Central memory CD8-positive, alpha-beta T cell (primary cell): ENCODE measurements around the gene TNS1.
A peak's percentile ranks its signal among the peaks of the same experiment; 100 is the strongest.

ENCODE experiments used
- ATAC-seq: fragments of 150-1000 bp; cut with Tn5 transposase; replicated peaks from 2 replicates; pipeline ENCODE4 v1.10.0; 2022; ENCODE audit warnings: mild to moderate bottlenecking, moderate FRiP score, moderate number of reproducible peaks; ENCODE audit not compliant: poor library complexity, severe bottlenecking; ENCODE audit errors: extremely low read depth
- DNase-seq, 2 donors: peaks; one replicate each; pipeline ENCODE4 v3.0.0; 2021; ENCODE audit warnings: low spot score in 2 of 2
- H3K27ac Mint-ChIP-seq: one replicate; pipeline ENCODE4 v1.8.0; 2022; ENCODE audit warnings: low read depth, mild to moderate bottlenecking, moderate library complexity, mixed read lengths
- H3K27me3 Mint-ChIP-seq: one replicate; pipeline ENCODE4 v1.8.0; 2022; ENCODE audit warnings: mixed read lengths
- H3K36me3 Mint-ChIP-seq: one replicate; pipeline ENCODE4 v1.8.0; 2022; ENCODE audit warnings: mild to moderate bottlenecking, moderate library complexity, mixed read lengths; ENCODE audit not compliant: insufficient read depth
- H3K4me1 Mint-ChIP-seq: one replicate; pipeline ENCODE4 v1.8.0; 2022; ENCODE audit warnings: mixed read lengths
- H3K4me3 Mint-ChIP-seq: one replicate; pipeline ENCODE4 v1.8.0; 2022; ENCODE audit warnings: mild to moderate bottlenecking, moderate library complexity, mixed read lengths
- H3K9me3 Mint-ChIP-seq: one replicate; pipeline ENCODE4 v1.8.0; 2022; ENCODE audit warnings: mixed read lengths

TNS1 gene

GRCh38 chr2:218027426-218028188, 24.8 kb upstream of the TNS1 start:
- H3K27ac Mint-ChIP-seq, result no peak overlapping the region
- H3K9me3 Mint-ChIP-seq, result no peaks in the 10 kb centered on the region
- peak in 1 of 2 donors; percentile 5 for DNase-seq
- H3K27me3 Mint-ChIP-seq, result no peaks in the 10 kb centered on the region
- no peaks in the 10 kb centered on the region for H3K4me1 Mint-ChIP-seq
- H3K4me3 Mint-ChIP-seq, result no peak overlapping the region
- no peak for ATAC-seq
- H3K36me3 Mint-ChIP-seq, result no peaks in the 10 kb centered on the region

DNA sequence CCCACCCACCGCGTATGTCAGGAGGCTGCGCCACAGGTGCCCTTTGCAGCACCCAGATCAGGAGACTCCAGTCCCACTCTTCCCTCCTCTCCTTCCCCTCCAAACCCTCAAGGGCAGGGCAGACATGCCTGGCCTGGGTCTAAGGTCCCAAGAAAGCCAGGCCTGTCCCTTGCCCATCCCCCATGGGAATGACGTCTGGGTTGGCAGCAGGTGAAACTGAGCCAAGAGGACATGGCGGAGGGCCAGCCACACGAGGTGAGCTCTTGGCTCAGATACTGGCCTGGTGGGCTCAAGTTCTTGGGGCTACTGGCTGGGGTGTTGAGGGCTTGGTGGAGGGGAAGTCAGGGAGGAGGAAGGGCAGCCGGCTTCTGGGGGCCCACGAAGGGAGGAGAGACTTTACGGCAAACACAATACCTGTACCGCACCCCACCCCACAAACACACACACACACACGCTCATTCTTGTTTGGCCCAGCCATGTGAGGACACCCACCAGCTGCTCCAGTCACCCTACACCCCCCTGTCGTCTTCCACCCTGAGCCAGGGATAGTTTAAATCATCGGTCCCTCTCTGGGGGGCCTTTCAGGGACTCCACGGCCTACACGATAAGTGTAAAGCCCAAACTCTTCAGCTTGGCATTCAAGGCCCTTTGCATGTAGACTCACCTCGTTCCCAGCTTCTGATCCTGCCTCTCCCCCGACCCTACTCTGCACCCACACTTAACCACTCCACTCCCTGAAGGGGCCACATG, 24.1 kb upstream of the TNS1 start:
- ATAC-seq, result no peak
- H3K9me3 Mint-ChIP-seq, result no peaks in the 10 kb centered on the region
- no peak overlapping the region for H3K27ac Mint-ChIP-seq
- H3K36me3 Mint-ChIP-seq, result no peaks in the 10 kb centered on the region
- H3K4me3 Mint-ChIP-seq, result no peak overlapping the region
- no peaks in the 10 kb centered on the region for H3K27me3 Mint-ChIP-seq
- DNase-seq, result peak in 1 of 2 donors; percentile 2
- H3K4me1 Mint-ChIP-seq, result no peaks in the 10 kb centered on the region

DNA sequence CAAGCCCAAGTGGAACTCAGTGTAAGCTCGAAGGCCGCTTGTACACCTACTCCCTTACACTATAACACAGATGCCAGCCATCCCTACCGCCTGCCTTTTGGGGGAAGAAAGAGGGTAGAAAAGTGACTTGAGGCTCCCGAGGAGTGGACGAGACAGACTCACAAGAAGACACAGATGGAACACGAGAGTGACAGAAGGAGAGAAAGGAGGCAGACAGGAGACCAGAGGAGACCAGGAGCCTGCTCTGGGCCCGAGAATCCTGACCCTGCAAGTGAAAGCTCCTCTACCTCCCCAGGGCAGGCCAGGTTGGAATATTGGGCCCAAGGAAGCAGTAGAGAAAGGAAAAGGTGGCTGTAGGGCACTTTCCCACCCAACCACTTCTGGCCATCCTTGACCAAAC, 23.4 kb upstream of the TNS1 start:
- Mint-ChIP-seq H3K27me3 (no peaks in the 10 kb centered on the region), H3K36me3 (no peaks in the 10 kb centered on the region), H3K4me1 (no peaks in the 10 kb centered on the region), H3K4me3 (no peak overlapping the region), H3K27ac (no peak overlapping the region), H3K9me3 (no peaks in the 10 kb centered on the region)
- DNase-seq, result no peak
- ATAC-seq, result no peak

GRCh38 chr2:218024871-218025270, 22.1 kb upstream of the TNS1 start:
- ATAC-seq, result no peak
- Mint-ChIP-seq H3K9me3 (no peaks in the 10 kb centered on the region), H3K4me1 (no peaks in the 10 kb centered on the region), H3K27me3 (no peaks in the 10 kb centered on the region), H3K4me3 (no peak overlapping the region), H3K36me3 (no peaks in the 10 kb centered on the region), H3K27ac (no peak overlapping the region)
- DNase-seq, result no peak

GRCh38 chr2:218024336-218024735, 21.5 kb upstream of the TNS1 start:
- ATAC-seq (no peak), DNase-seq (no peak)
- H3K4me1 Mint-ChIP-seq, result no peaks in the 10 kb centered on the region
- no peak overlapping the region for H3K27ac Mint-ChIP-seq
- H3K27me3 Mint-ChIP-seq, result no peaks in the 10 kb centered on the region
- no peaks in the 10 kb centered on the region for H3K36me3 Mint-ChIP-seq
- H3K4me3 Mint-ChIP-seq, result no peak overlapping the region
- H3K9me3 Mint-ChIP-seq, result no peaks in the 10 kb centered on the region

GRCh38 chr2:218023636-218024035, 20.8 kb upstream of the TNS1 start:
- no peak overlapping the region for H3K27ac Mint-ChIP-seq
- ATAC-seq (no peak), DNase-seq (no peak)
- H3K27me3 Mint-ChIP-seq, result no peaks in the 10 kb centered on the region
- no peaks in the 10 kb centered on the region for H3K36me3 Mint-ChIP-seq
- H3K4me3 Mint-ChIP-seq, result no peak overlapping the region
- no peaks in the 10 kb centered on the region for H3K4me1 Mint-ChIP-seq
- no peaks in the 10 kb centered on the region for H3K9me3 Mint-ChIP-seq

GRCh38 chr2:218022851-218023530, 20.2 kb upstream of the TNS1 start:
- H3K4me1 Mint-ChIP-seq, result no peaks in the 10 kb centered on the region
- no peaks in the 10 kb centered on the region for H3K27me3 Mint-ChIP-seq
- H3K4me3 Mint-ChIP-seq, result no peak overlapping the region
- ATAC-seq (no peak), DNase-seq (no peak)
- no peak overlapping the region for H3K27ac Mint-ChIP-seq
- no peaks in the 10 kb centered on the region for H3K36me3 Mint-ChIP-seq
- no peaks in the 10 kb centered on the region for H3K9me3 Mint-ChIP-seq

- H3K4me1 Mint-ChIP-seq, result no peaks in the 10 kb centered on the region
- no peak overlapping the region for H3K4me3 Mint-ChIP-seq
- no peaks in the 10 kb centered on the region for H3K36me3 Mint-ChIP-seq
- DNase-seq (no peak), ATAC-seq (no peak)
- no peaks in the 10 kb centered on the region for H3K27me3 Mint-ChIP-seq
- no peaks in the 10 kb centered on the region for H3K9me3 Mint-ChIP-seq
- H3K27ac Mint-ChIP-seq, result no peak overlapping the region
Measured at GRCh38 chr2:218022131-218022850, 19.5 kb upstream of the TNS1 start.

DNA sequence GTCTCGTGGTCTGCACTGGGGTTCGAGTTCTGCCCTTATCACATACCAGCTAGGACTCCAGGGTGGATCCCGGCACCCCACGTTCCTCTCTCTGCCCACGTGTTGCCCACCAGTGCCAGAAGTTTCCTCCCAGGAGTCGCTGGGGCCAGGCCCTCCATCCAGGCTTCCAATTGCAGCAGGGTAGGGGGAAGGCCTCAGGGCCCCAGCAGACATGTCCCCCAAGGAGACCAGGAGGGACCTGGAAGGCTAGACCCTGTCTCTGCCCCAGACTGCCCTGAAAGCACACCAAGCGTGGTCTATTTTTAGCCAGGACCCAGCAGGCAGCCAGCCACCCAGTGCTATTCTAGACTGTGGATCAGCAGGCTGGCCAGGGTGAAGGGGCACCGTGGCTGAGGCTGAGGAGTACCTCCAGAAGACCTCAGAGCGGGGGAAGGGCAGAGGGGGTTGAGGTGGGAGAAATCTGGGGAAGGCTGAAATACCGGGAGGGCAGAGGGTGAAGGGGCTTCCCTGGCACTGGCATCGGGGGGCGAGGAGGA, 18.8 kb upstream of the TNS1 start:
- Mint-ChIP-seq H3K4me3 (no peak overlapping the region), H3K4me1 (no peaks in the 10 kb centered on the region), H3K27ac (no peak overlapping the region), H3K27me3 (no peaks in the 10 kb centered on the region), H3K9me3 (no peaks in the 10 kb centered on the region), H3K36me3 (no peaks in the 10 kb centered on the region)
- no peak for ATAC-seq
- DNase-seq, result no peak

GRCh38 chr2:218020966-218021535, 18.3 kb upstream of the TNS1 start:
- Mint-ChIP-seq H3K4me1 (no peaks in the 10 kb centered on the region), H3K27ac (no peak overlapping the region), H3K9me3 (no peaks in the 10 kb centered on the region), H3K27me3 (no peaks in the 10 kb centered on the region), H3K4me3 (no peak overlapping the region), H3K36me3 (no peaks in the 10 kb centered on the region)
- DNase-seq (no peak), ATAC-seq (no peak)

DNA sequence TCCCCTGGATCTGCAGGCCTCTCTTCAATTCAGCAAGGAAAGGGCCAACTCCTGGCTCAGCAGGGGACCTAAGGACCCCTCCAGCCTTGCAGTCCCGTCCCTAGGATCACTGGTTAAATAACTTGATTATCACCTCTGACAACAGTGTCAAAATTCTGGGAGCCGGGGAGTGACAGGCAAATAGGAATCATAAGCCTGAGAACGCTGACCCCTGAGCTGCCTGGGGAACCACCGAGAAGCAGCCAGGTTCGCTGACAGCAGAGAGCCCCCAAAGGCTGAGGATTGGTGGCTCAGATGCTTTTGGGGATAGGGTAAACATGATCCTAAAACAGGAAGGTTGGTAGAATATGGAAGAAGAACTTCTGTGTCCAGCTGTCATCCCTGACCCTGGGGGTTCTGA, 17.5 kb upstream of the TNS1 start:
- DNase-seq, result no peak
- no peaks in the 10 kb centered on the region for H3K4me1 Mint-ChIP-seq
- H3K36me3 Mint-ChIP-seq, result no peaks in the 10 kb centered on the region
- ATAC-seq, result no peak
- no peak overlapping the region for H3K27ac Mint-ChIP-seq
- no peaks in the 10 kb centered on the region for H3K9me3 Mint-ChIP-seq
- no peaks in the 10 kb centered on the region for H3K27me3 Mint-ChIP-seq
- no peak overlapping the region for H3K4me3 Mint-ChIP-seq

- H3K4me1 Mint-ChIP-seq, result no peaks in the 10 kb centered on the region
- H3K27ac Mint-ChIP-seq, result no peak overlapping the region
- H3K9me3 Mint-ChIP-seq, result no peaks in the 10 kb centered on the region
- ATAC-seq (no peak), DNase-seq (no peak)
- no peaks in the 10 kb centered on the region for H3K36me3 Mint-ChIP-seq
- H3K4me3 Mint-ChIP-seq, result no peak overlapping the region
- H3K27me3 Mint-ChIP-seq, result peaks cover 2% of the 10 kb centered on the region
Measured at GRCh38 chr2:218019411-218020060, 16.7 kb upstream of the TNS1 start.
